Astrocyte (in vitro differentiated cells and primary cell): Measurements from ENCODE around the gene NCR3LG1. TPM values are rescaled to one million over a fixed set of nuclear protein-coding genes. Genes with fewer than 3 reads are reported as not detected.

Experiments
- DNase-seq: peaks from one replicate; pipeline ENCODE4 v3.0.0-alpha.2; 2010; ENCODE audit warnings: low read depth
- FAIRE-seq: peaks from 2 replicates; lab custom pipeline; 2011; peaks lifted over from hg19 to GRCh38; lab: Jason Lieb, UNC
- H2AFZ ChIP-seq: 2 replicates; pipeline ENCODE4 v1.6.0; 2012; ENCODE audit warnings: low read depth, low read length, inconsistent platforms
- H3K27ac ChIP-seq: 2 replicates; pipeline ENCODE4 v1.5.1; 2011; ENCODE audit warnings: low read depth, low read length, inconsistent platforms
- H3K27me3 ChIP-seq: 2 replicates; pipeline ENCODE4 v1.6.0; 2011; ENCODE audit warnings: low read length, inconsistent platforms; ENCODE audit not compliant: insufficient read depth
- H3K36me3 ChIP-seq: 2 replicates; pipeline ENCODE4 v1.5.1; 2011; ENCODE audit warnings: low read length, inconsistent platforms; ENCODE audit not compliant: insufficient read depth
- H3K4me1 ChIP-seq: 2 replicates; pipeline ENCODE4 v1.5.1; 2011; ENCODE audit warnings: low read length, inconsistent platforms; ENCODE audit not compliant: insufficient read depth
- H3K4me2 ChIP-seq: 2 replicates; pipeline ENCODE4 v1.6.0; 2012; ENCODE audit warnings: low read length, inconsistent platforms
- H3K4me3 ChIP-seq: 2 replicates; pipeline ENCODE4 v1.5.1; 2011; ENCODE audit warnings: low read depth, mild to moderate bottlenecking, low read length, inconsistent platforms; ENCODE audit not compliant: insufficient read depth
- H3K79me2 ChIP-seq: 2 replicates; pipeline ENCODE4 v1.6.0; 2012; ENCODE audit warnings: mild to moderate bottlenecking, low read length, inconsistent platforms; ENCODE audit not compliant: insufficient read depth
- H3K9ac ChIP-seq: 2 replicates; pipeline ENCODE4 v1.6.0; 2012; ENCODE audit warnings: mild to moderate bottlenecking, low read length, inconsistent platforms
- H3K9me3 ChIP-seq: 2 replicates; pipeline ENCODE4 v1.5.1; 2012; ENCODE audit warnings: low read depth, mild to moderate bottlenecking, low read length, inconsistent platforms; ENCODE audit not compliant: insufficient read depth
- H4K20me1 ChIP-seq: 2 replicates; pipeline ENCODE4 v1.6.0; 2012; ENCODE audit warnings: low read length, inconsistent platforms; ENCODE audit not compliant: insufficient read depth
- H3K27ac Mint-ChIP-seq: one replicate; pipeline ENCODE4 v1.8.0; 2021; ENCODE audit warnings: mild to moderate bottlenecking, mixed read lengths; ENCODE audit not compliant: unreplicated experiment
- H3K27me3 Mint-ChIP-seq: one replicate; pipeline ENCODE4 v1.8.0; 2021; ENCODE audit warnings: low read depth, mixed read lengths; ENCODE audit not compliant: unreplicated experiment
- H3K36me3 Mint-ChIP-seq: one replicate; pipeline ENCODE4 v1.8.0; 2021; ENCODE audit warnings: low read depth, mixed read lengths; ENCODE audit not compliant: unreplicated experiment
- H3K4me1 Mint-ChIP-seq: one replicate; pipeline ENCODE4 v1.8.0; 2021; ENCODE audit warnings: low read depth, mixed read lengths; ENCODE audit not compliant: unreplicated experiment
- H3K4me3 Mint-ChIP-seq: one replicate; pipeline ENCODE4 v1.8.0; 2021; ENCODE audit warnings: mild to moderate bottlenecking, moderate library complexity, mixed read lengths; ENCODE audit not compliant: unreplicated experiment
- H3K9me3 Mint-ChIP-seq: one replicate; pipeline ENCODE4 v1.8.0; 2021; ENCODE audit warnings: mild to moderate bottlenecking, mixed read lengths; ENCODE audit not compliant: unreplicated experiment
- EZH2 ChIP-seq: IDR thresholded peaks from 2 replicates; pipeline ENCODE4 v1.6.1; 2012; ENCODE audit warnings: mild to moderate bottlenecking, low read length, inconsistent platforms; ENCODE audit not compliant: insufficient read depth
- total RNA-seq: library from RNA; stranded (reverse); gene quantifications from 2 replicates; pipeline ENCODE4 v1.2.1, GENCODE V29; 2021
- TF ChIP-seq, protein P1 (sequence below): IDR thresholded peaks from 2 replicates; pipeline ENCODE4 v1.5.1; 2011; ENCODE audit warnings: low read depth, mild to moderate bottlenecking, inconsistent platforms, low read length, moderate library complexity; ENCODE audit not compliant: insufficient read depth

NCR3LG1 gene
- total RNA-seq, 1 donor from 2014 or later, result 3.3 TPM

DNA sequence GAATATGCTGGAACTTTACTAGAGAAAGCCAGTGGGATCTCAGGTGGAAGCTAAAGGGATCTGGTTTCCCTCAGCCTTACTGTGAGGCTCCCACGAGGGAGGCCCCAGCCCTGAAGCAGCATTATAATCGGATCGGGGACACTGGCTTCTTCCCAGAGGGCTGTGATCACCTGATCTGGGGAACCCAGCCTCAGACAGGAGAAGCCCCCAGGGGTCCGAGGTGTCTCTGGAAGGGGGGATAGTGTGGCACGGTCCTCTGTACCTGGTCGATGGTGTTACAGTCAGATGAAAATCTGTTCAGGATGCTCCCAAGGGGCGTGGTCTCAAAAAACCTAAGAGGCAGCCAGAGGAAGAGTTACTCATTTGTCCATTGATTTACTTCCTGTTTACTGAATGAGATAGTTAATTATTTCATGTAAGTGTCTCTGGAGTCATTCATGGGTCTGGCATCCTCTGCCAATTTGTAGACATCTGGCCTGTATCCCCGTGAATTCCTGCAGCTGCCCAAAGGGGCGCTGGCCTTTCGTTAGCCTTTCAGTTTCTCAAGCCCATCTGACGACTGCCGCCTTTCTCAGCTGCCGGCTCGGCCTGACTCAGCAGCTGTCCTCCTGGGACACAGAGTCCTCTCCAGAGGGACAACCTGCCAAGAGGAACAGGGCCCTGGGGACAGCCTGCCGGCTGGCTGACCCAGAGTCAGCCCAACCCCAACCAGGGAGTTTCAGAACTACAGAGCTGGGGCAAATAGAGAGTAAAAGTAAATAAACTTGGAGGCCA lies 53.8 kb downstream of the NCR3LG1 start:
- Mint-ChIP-seq H3K4me3 (no peak overlapping the region), H3K4me1 (no peaks in the 10 kb centered on the region), H3K27ac (peak overlapping the region; percentile 75), H3K27me3 (peaks cover 23% of the 10 kb centered on the region), H3K36me3 (no peaks in the 10 kb centered on the region), H3K9me3 (peaks cover 6% of the 10 kb centered on the region)
- no peaks in the 10 kb centered on the region for H3K4me1 ChIP-seq
- TF ChIP-seq, protein P1, sequence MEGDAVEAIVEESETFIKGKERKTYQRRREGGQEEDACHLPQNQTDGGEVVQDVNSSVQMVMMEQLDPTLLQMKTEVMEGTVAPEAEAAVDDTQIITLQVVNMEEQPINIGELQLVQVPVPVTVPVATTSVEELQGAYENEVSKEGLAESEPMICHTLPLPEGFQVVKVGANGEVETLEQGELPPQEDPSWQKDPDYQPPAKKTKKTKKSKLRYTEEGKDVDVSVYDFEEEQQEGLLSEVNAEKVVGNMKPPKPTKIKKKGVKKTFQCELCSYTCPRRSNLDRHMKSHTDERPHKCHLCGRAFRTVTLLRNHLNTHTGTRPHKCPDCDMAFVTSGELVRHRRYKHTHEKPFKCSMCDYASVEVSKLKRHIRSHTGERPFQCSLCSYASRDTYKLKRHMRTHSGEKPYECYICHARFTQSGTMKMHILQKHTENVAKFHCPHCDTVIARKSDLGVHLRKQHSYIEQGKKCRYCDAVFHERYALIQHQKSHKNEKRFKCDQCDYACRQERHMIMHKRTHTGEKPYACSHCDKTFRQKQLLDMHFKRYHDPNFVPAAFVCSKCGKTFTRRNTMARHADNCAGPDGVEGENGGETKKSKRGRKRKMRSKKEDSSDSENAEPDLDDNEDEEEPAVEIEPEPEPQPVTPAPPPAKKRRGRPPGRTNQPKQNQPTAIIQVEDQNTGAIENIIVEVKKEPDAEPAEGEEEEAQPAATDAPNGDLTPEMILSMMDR, result no peak
- TF ChIP-seq EZH2, result no peak
- H3K4me3 ChIP-seq, result no peak overlapping the region
- no peak overlapping the region for H3K27ac ChIP-seq
- no peaks in the 10 kb centered on the region for H3K9me3 ChIP-seq
- no peak for DNase-seq
- H3K36me3 ChIP-seq, result no peaks in the 10 kb centered on the region
- no peaks in the 10 kb centered on the region for H3K27me3 ChIP-seq
- H4K20me1 ChIP-seq, result no peaks in the 10 kb centered on the region
- no peak overlapping the region for H3K9ac ChIP-seq
- peak overlapping the region; percentile 19 for H3K4me2 ChIP-seq
- FAIRE-seq, result no peak
- no peak overlapping the region for H2AFZ ChIP-seq
- H3K79me2 ChIP-seq, result no peaks in the 10 kb centered on the region

GRCh38 chr11:17406082-17406817 lies 54.6 kb downstream of the NCR3LG1 start:
- no peaks in the 10 kb centered on the region for H3K4me1 ChIP-seq
- no peak overlapping the region for H3K4me3 Mint-ChIP-seq
- H3K9me3 Mint-ChIP-seq, result peaks cover 6% of the 10 kb centered on the region
- H3K27ac Mint-ChIP-seq, result no peak overlapping the region
- H3K79me2 ChIP-seq, result no peaks in the 10 kb centered on the region
- peaks cover 24% of the 10 kb centered on the region for H3K27me3 Mint-ChIP-seq
- no peak overlapping the region for H3K9ac ChIP-seq
- H3K27me3 ChIP-seq, result peaks cover 2% of the 10 kb centered on the region
- no peak overlapping the region for H3K4me3 ChIP-seq
- no peak for DNase-seq
- no peak overlapping the region for H2AFZ ChIP-seq
- H3K27ac ChIP-seq, result no peak overlapping the region
- TF ChIP-seq EZH2, result no peak
- TF ChIP-seq, protein P1, result no peak
- H3K36me3 Mint-ChIP-seq, result no peaks in the 10 kb centered on the region
- peak overlapping the region; percentile 19 for H3K4me2 ChIP-seq
- FAIRE-seq, result no peak
- H3K9me3 ChIP-seq, result no peaks in the 10 kb centered on the region
- H3K4me1 Mint-ChIP-seq, result no peaks in the 10 kb centered on the region
- no peaks in the 10 kb centered on the region for H4K20me1 ChIP-seq
- no peaks in the 10 kb centered on the region for H3K36me3 ChIP-seq
